OCI-M1 (cell line): Measurements from ENCODE around the gene IKBKE.
A peak's percentile ranks its signal among the peaks of the same experiment; 100 is the strongest.

Experiments
- DNase-seq: peaks from one replicate; lab custom pipeline; 2025; lab: John Stamatoyannopoulos, UW

IKBKE gene

DNA sequence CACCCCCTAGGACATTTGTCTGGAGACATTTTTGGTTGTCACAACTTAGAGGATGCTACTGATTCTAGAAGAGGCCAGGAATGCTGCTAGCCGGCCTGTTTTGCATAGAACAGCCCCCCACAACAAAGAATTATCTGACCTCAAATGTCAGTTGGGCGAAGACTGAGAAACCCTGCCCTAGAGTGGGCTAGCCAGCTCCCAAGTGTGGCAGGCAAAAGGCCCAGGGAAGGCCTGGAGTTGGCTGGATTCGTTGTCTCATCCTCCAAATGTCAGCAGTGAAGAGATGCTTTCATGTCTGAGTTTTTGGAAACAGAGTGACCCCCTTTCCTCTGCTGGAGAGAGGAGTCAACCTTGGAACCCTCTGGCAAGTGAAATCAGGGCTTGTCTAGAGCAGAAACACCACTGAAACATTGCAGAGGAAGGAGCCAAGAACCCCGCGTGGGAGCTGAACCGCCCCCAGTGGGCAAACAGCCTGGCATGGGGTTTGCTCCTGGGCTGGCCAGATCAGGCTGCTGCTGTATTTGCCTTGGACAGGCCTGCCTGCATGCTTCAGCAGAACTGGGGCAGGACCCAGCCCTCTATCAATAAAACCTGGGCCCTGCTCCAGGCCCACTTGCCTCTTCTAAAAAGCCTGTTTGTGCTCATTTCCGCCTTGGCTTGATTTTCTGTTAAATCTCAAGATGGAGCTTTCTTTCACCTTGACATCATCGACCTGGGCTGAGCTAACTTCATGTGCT lies 69.9 kb downstream of the IKBKE start:
- no peak for DNase-seq

DNA sequence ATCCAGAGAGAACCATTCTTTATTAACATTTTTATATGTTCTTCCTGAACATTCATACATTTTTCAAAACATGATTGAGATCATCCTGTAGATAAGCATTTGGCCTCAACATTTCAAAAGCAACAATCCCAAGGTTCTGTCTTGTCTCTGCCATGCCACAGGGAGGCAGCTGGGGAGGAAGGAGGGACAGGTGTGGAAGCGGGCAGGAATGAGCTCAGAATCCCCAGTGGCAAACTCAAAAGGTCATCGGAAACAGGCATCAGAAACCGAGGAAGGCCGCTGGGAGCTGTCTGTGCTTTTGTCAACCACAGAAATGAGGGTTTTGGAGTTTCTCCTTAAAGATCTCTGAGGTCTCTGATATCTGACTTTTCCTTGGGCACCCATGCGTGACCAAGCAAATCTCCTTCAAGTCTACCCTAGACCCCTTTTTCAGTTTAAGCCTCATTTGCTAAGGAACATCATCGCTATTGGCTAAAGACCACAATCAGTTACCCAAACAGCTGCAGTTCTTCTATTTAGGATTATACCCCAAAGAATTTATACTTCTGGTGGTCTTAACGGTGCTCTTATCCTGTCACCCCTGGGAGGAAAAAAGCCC lies 71.1 kb downstream of the IKBKE start:
- no peak for DNase-seq

DNA sequence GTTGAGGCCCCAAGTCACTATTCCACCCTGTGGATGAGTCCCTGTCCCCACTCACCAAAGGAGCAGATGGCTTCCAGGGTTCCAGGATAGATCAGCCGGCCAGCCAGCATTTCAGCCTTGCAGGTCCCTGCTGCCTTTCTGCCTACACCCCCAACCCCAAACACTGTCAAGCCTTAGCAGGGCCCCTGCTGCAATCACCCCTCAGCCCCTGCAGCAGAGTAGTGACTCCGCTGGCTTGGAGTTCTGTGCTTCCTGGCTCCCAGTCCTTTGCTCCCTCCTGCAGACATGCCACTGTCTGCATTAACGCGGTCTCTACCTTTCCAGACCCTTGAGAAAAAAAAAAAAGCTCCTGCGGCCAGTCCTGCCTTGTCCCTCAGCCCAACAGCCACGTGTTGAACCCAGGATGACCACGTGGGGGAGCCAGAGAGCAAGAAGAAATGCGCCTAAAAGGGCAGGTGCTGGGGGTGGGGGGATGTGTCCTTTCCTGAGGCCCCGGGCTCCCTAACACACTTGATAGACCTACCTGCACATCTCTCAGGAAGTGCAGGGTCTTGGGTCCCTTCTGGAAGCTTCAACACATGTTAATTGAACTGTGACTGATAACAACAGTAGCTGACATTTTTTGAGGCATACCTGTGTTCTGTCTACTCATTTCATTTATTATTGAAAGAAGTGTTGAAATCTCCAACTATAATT lies 74.4 kb downstream of the IKBKE start:
- peak; percentile 91 for DNase-seq

DNA sequence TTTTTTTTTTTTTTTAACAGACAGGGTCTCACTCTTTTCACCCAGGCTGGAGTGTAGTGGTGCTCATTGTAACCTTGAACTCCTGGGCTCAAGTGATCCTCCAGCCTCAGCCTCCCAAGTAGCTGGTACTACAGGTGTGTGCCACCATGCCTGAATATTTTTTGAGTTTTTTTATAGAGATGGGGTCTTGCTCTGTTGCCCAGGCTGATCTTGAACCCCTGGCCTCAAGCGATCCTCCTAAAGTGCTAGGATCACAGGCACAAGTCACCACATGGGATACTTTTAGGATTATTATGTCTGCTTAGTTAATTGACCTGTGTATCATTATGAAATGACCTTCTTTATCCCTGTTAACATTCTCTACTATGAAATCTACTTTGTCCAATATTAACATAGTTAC lies 75.1 kb downstream of the IKBKE start:
- DNase-seq = no peak
